Esophagus squamous epithelium (tissue), 5 donors: ENCODE data around the gene FSIP2. TPM values are rescaled to one million over a fixed set of nuclear protein-coding genes. Genes with fewer than 3 reads are reported as not detected.

Experiments
- DNase-seq: peaks from one replicate; lab custom pipeline; 2025; lab: John Stamatoyannopoulos, UW
- H3K27ac ChIP-seq, 4 donors: fragments of 200-600 bp; sonication (generic); one replicate each; pipeline ENCODE4 v1.5.1; 2016 to 2019; ENCODE audit warnings: mild to moderate bottlenecking in 1 of 4
- H3K27me3 ChIP-seq, 4 donors: fragments of 200-600 bp; sonication (generic); 1 replicate in 3 of 4; 2 replicates in 1 of 4; pipeline versions ENCODE4 v1.5.1 to v1.6.0; 2017 to 2021; ENCODE audit warnings: antibody characterized with exemption in 1 of 4
- H3K36me3 ChIP-seq, 3 donors: fragments of 200-600 bp; sonication (generic); one replicate each; pipeline ENCODE4 v1.5.1; 2016 to 2019
- H3K4me1 ChIP-seq, 3 donors: fragments of 200-600 bp; sonication (generic); one replicate each; pipeline ENCODE4 v1.5.1; 2017 to 2019
- H3K4me3 ChIP-seq, 4 donors: fragments of 200-600 bp; sonication (generic); 1 replicate in 3 of 4; 2 replicates in 1 of 4; pipeline ENCODE4 v1.5.1; 2016 to 2019; ENCODE audit warnings: mild to moderate bottlenecking in 2 of 4, moderate library complexity in 1 of 4
- H3K9me3 ChIP-seq, 3 donors: fragments of 200-600 bp; sonication (generic); one replicate each; pipeline ENCODE4 v1.5.1; 2016 to 2019
- POLR2A ChIP-seq, 4 donors: fragments of 450-650 bp; IDR thresholded peaks; one replicate each; pipeline ENCODE4 v1.6.1; 2017; ENCODE audit warnings: antibody characterized with exemption in 4 of 4, mild to moderate bottlenecking in 4 of 4, moderate library complexity in 3 of 4
- WGBS, 2 donors: methylation state at CpG; one replicate each; pipeline ENCODE4 v1.1.5; 2018; 5-methylcytosine and 5-hydroxymethylcytosine counted together
- intact Hi-C: fragments of 100-400 bp; cut with DNase I; formaldehyde crosslinking; loops from one replicate; pipeline ENCODE4 v1.15.0; 2022
- total RNA-seq, 4 donors: library from RNA; depleted of rRNA; stranded (reverse); fragments of >200 nt; gene quantifications; one replicate each; pipeline ENCODE4 v1.1.0, GENCODE V29; 2016
- TF ChIP-seq, protein P1 (sequence below), 6 experiments: fragments of 450-650 bp in 4 of 6; fragments of 200-600 bp in 2 of 6; sonication (generic) in 2 of 6; IDR thresholded peaks; one replicate each; pipeline ENCODE4 v1.5.1; 2016 to 2019; ENCODE audit warnings: antibody characterized with exemption in 6 of 6, mild to moderate bottlenecking in 4 of 6, moderate library complexity in 4 of 6
- donor health status: DM: yes; HTN: yes; CAD: no.

FSIP2 gene
- total RNA-seq, 4 donors from 2014 or later = 0.04 to 0.38 (median 0.12) TPM; not detected in 1

DNA sequence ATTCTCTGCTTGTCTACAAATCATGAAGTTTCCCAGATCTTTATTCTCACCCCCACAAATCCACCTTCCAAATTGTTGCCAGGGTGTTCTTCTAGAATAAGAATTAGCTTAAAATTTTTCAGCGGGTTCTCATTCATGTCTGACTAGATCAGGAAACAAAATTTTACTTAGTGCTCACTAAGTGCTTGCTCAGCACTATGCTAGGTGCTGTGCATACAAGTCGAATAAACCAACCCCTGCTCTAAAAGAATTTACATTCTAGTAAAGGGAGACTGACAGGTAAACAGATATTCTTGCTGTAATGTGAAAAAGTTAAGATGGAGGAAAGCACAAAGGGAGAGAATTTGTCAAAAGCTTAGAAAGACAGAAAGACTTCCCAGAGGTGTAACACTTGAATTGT lies 2.4 kb upstream of the FSIP2 start:
- intact Hi-C loops = no loop called here
- no peak overlapping the region for H3K27ac ChIP-seq
- H3K4me1 ChIP-seq = peaks cover 0 to 8% (median 0%) of the 10 kb centered on the region in 3 donors
- no peaks in the 10 kb centered on the region for H3K9me3 ChIP-seq
- peaks cover 0 to 15% (median 0%) of the 10 kb centered on the region in 4 donors for H3K27me3 ChIP-seq
- DNase-seq = no peak
- no peaks in the 10 kb centered on the region for H3K36me3 ChIP-seq
- H3K4me3 ChIP-seq = no peak overlapping the region
- no peak for TF ChIP-seq POLR2A (IDR thresholded peaks at IDR 0.05)
- TF ChIP-seq, protein P1, sequence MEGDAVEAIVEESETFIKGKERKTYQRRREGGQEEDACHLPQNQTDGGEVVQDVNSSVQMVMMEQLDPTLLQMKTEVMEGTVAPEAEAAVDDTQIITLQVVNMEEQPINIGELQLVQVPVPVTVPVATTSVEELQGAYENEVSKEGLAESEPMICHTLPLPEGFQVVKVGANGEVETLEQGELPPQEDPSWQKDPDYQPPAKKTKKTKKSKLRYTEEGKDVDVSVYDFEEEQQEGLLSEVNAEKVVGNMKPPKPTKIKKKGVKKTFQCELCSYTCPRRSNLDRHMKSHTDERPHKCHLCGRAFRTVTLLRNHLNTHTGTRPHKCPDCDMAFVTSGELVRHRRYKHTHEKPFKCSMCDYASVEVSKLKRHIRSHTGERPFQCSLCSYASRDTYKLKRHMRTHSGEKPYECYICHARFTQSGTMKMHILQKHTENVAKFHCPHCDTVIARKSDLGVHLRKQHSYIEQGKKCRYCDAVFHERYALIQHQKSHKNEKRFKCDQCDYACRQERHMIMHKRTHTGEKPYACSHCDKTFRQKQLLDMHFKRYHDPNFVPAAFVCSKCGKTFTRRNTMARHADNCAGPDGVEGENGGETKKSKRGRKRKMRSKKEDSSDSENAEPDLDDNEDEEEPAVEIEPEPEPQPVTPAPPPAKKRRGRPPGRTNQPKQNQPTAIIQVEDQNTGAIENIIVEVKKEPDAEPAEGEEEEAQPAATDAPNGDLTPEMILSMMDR (IDR thresholded peaks at IDR 0.05) = no peak
- WGBS, 2 donors = 64 to 71% methylated on average over 2 of the region's 2 CpGs

DNA sequence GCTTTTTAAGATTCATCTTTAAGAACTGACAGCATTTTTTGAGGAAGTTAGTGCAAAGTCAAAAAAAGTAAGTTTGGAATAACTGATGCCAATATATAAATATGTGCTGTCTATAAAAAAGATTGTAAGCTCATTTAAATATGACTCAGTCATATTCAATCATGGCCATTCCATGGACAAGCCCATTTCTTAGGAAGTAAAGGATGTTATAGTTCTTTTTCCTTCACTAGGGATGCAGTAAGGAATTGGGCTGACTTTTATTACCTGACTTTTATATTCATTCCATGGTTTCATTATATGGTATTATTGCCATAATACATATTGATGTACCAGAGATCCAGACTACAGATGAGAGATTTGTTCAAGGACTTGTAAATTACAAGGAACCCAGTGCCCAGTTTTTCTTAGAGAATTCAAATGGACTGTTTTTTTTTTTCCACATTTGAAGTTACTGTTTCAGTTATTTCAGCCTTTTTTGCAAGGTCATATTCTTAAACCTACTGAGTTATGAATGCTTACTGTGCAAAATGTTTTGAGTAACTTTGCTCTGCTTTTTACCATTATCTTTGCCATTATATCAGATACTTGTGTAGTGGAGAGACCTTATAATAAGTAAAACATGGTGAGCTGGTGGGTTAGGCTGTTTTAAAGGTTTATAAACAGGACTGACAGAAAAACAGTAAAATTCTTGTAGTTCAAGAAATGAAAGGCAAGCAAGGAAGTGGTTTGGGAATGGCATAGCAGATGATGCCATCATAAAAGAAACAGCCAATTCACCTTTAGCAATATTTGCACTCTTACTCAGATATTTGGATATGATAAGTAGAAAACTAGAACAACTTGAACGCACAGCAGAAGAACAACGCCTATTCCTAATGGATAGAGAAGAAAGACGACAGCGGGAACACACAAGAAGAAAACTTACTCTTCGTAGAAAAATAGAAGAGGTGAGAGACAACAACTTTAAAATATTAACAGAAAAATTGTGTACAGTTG lies 7.6 kb downstream of the FSIP2 start:
- no peak for DNase-seq
- intact Hi-C loops = no loop called here
- Histone ChIP-seq H3K4me3 (no peak overlapping the region), H3K4me1 (no peaks in the 10 kb centered on the region), H3K36me3 (no peaks in the 10 kb centered on the region), H3K27ac (no peak overlapping the region), H3K9me3 (no peaks in the 10 kb centered on the region), H3K27me3 (no peaks in the 10 kb centered on the region)
- no peak for TF ChIP-seq POLR2A (IDR thresholded peaks at IDR 0.05)
- TF ChIP-seq, protein P1 (IDR thresholded peaks at IDR 0.05) = no peak
- 62 to 88% methylated on average over 5 of the region's 5 CpGs for WGBS, 2 donors

DNA sequence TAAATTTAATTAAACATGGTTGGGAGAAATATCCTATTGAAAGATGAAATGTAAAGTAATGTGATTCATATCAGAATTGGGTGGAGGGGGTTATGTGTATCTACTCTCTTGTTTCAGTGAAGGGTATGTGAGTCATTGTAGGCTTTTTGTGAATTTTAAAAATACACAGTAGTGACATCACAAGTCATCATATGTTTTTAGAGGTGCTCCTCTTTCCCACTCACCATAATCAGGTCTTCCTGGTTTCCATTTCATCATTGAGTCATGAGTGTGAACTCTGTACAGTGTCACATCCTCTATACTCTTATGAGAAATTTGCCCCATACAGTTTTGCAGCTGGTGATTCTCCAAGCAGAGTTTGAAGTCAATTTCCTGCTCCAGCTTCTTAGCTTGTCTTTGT lies 18.8 kb downstream of the FSIP2 start:
- H3K36me3 ChIP-seq = no peaks in the 10 kb centered on the region
- intact Hi-C loops = no loop called here
- H3K4me1 ChIP-seq = no peaks in the 10 kb centered on the region
- DNase-seq = no peak
- H3K9me3 ChIP-seq = no peaks in the 10 kb centered on the region
- H3K27ac ChIP-seq = no peak overlapping the region
- no peaks in the 10 kb centered on the region for H3K27me3 ChIP-seq
- TF ChIP-seq POLR2A (IDR thresholded peaks at IDR 0.05) = no peak
- TF ChIP-seq, protein P1 (IDR thresholded peaks at IDR 0.05) = no peak
- no peak overlapping the region for H3K4me3 ChIP-seq

DNA sequence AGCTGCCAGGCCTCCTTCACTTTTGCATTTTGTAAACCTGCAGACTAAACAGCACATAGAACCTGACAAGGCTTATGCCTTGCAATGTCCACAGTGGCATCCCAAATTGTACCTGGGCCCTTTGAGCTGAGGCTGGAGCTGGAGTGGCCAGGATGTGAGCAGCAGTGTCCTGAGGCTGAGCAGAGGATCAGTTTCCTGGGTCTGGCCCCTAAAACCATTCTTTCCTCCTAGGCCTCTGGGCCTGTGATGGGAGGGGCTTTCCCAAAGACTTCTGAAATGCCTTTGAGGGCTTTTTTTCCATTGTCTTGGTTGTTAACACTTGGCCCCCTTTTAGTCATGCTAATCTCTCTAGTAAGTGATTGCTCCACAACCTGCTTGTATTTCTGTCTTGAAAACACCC lies 32.8 kb downstream of the FSIP2 start:
- Histone ChIP-seq H3K4me3 (no peak overlapping the region), H3K36me3 (no peaks in the 10 kb centered on the region), H3K27ac (no peak overlapping the region), H3K4me1 (no peaks in the 10 kb centered on the region), H3K9me3 (peaks cover 0 to 29% (median 14%) of the 10 kb centered on the region in 3 donors), H3K27me3 (no peaks in the 10 kb centered on the region)
- intact Hi-C loops = no loop called here
- DNase-seq = no peak
- TF ChIP-seq, protein P1 (IDR thresholded peaks at IDR 0.05) = no peak
- no peak for TF ChIP-seq POLR2A (IDR thresholded peaks at IDR 0.05)

DNA sequence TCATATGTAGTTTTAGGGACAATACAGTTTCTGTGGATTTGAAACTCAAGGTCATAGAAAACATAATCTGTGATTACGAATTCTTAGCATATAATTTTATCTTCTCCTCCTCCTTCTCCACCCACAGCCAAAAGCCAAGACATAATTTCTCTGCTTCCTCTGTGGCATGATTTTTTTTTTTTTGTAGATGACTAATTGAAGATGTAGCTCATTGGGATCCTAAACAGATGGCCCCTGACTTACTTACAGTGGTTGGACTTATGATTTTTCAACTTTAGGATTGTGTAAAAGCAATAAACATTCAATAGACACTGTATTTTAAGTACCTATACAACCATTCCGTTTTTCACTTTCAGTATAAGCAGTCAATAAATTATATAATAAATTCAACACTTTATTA lies 42.3 kb downstream of the FSIP2 start:
- 58 to 61% methylated on average over 2 of the region's 2 CpGs for WGBS, 2 donors
- H3K27me3 ChIP-seq = no peaks in the 10 kb centered on the region
- no peaks in the 10 kb centered on the region for H3K36me3 ChIP-seq
- no peak overlapping the region for H3K27ac ChIP-seq
- intact Hi-C loops = no loop called here
- H3K4me3 ChIP-seq = no peak overlapping the region
- no peak for DNase-seq
- TF ChIP-seq, protein P1 (IDR thresholded peaks at IDR 0.05) = no peak
- no peak for TF ChIP-seq POLR2A (IDR thresholded peaks at IDR 0.05)
- no peaks in the 10 kb centered on the region for H3K4me1 ChIP-seq
- H3K9me3 ChIP-seq = no peaks in the 10 kb centered on the region
